Spleen (tissue), 7 donors: ENCODE results near the gene SLC35G2.

Source experiments
- CTCF ChIP-seq, 11 experiments: fragments of 200-600 bp in 7 of 11; fragments of 450-650 bp in 4 of 11; sonication (generic) in 4 of 11; IDR thresholded peaks in 8 of 11; conservative IDR thresholded peaks in 3 of 11; 1 replicate in 7 of 11; 2 replicates in 4 of 11; pipeline versions ENCODE4 v1.4.0 to v1.8.0; 2016 to 2021; ENCODE audit warnings: antibody characterized with exemption in 11 of 11, inconsistent platforms in 4 of 11, mild to moderate bottlenecking in 1 of 11
- POLR2A ChIP-seq, 3 donors: fragments of 450-650 bp; IDR thresholded peaks; one replicate each; pipeline ENCODE4 v1.5.1; 2017; ENCODE audit warnings: antibody characterized with exemption in 3 of 3, mild to moderate bottlenecking in 1 of 3
- donor health status: DM: no; HTN: no; CAD: no; lungs with moderate emphysema.
- donor health status: DM: no; HTN: no; CAD: no.
- donor health status: DM: no; HTN: no; CAD: no.

GRCh38 chr3:136891934-136892855 is 73.3 kb downstream of the SLC35G2 start:
- TF ChIP-seq CTCF (IDR thresholded peaks at IDR 0.05 in 8 of 11, conservative IDR thresholded peaks at IDR 0.05 in 3 of 11) = no peak
- no peak for TF ChIP-seq POLR2A (IDR thresholded peaks at IDR 0.05)
